Astrocyte (in vitro differentiated cells and primary cell): ENCODE data around the gene BIRC3.

Source experiments
- CTCF ChIP-seq: IDR thresholded peaks from 2 replicates; pipeline ENCODE4 v1.5.1; 2011; ENCODE audit warnings: low read depth, mild to moderate bottlenecking, inconsistent platforms, low read length, moderate library complexity; ENCODE audit not compliant: insufficient read depth
- EZH2 ChIP-seq: IDR thresholded peaks from 2 replicates; pipeline ENCODE4 v1.6.1; 2012; ENCODE audit warnings: mild to moderate bottlenecking, low read length, inconsistent platforms; ENCODE audit not compliant: insufficient read depth

- TF ChIP-seq CTCF (no peak), EZH2 (no peak)
Observed at GRCh38 chr11:102295045-102295444, 22.2 kb upstream of the BIRC3 start.
